Effector memory CD8-positive, alpha-beta T cell (primary cell): Measurements from ENCODE around the gene ELOVL5.

Source experiments
- ATAC-seq: fragments of 150-1000 bp; cut with Tn5 transposase; replicated peaks from 2 replicates; pipeline ENCODE4 v1.10.0; 2021; ENCODE audit warnings: mild to moderate bottlenecking, moderate library complexity
- DNase-seq, 3 experiments: peaks; one replicate each; pipeline ENCODE4 v3.0.0; 2021
- H3K27ac Mint-ChIP-seq, 2 donors: one replicate each; pipeline ENCODE4 v1.8.0; 2022; ENCODE audit warnings: mild to moderate bottlenecking in 2 of 2, mixed read lengths in 2 of 2, moderate library complexity in 2 of 2
- H3K27me3 Mint-ChIP-seq, 2 donors: one replicate each; pipeline ENCODE4 v1.8.0; 2022; ENCODE audit warnings: mixed read lengths in 2 of 2
- H3K36me3 Mint-ChIP-seq: one replicate; pipeline ENCODE4 v1.8.0; 2022; ENCODE audit warnings: mild to moderate bottlenecking, moderate library complexity, mixed read lengths; ENCODE audit not compliant: insufficient read depth
- H3K4me1 Mint-ChIP-seq, 2 donors: one replicate each; pipeline ENCODE4 v1.8.0; 2022; ENCODE audit warnings: low read depth in 2 of 2, mixed read lengths in 2 of 2
- H3K4me3 Mint-ChIP-seq, 2 donors: one replicate each; pipeline ENCODE4 v1.8.0; 2022; ENCODE audit warnings: mild to moderate bottlenecking in 2 of 2, mixed read lengths in 2 of 2, moderate library complexity in 2 of 2
- H3K9me3 Mint-ChIP-seq, 2 donors: one replicate each; pipeline ENCODE4 v1.8.0; 2022; ENCODE audit warnings: mixed read lengths in 2 of 2

Gene ELOVL5

GRCh38 chr6:53240139-53240538 lies 108.6 kb downstream of the ELOVL5 start:
- Mint-ChIP-seq H3K4me1 (peaks cover 10 to 12% of the 10 kb centered on the region in 2 donors), H3K9me3 (no peaks in the 10 kb centered on the region), H3K4me3 (no peak overlapping the region), H3K36me3 (no peaks in the 10 kb centered on the region), H3K27ac (no peak overlapping the region), H3K27me3 (no peaks in the 10 kb centered on the region)
- ATAC-seq (no peak), DNase-seq (no peak)

DNA sequence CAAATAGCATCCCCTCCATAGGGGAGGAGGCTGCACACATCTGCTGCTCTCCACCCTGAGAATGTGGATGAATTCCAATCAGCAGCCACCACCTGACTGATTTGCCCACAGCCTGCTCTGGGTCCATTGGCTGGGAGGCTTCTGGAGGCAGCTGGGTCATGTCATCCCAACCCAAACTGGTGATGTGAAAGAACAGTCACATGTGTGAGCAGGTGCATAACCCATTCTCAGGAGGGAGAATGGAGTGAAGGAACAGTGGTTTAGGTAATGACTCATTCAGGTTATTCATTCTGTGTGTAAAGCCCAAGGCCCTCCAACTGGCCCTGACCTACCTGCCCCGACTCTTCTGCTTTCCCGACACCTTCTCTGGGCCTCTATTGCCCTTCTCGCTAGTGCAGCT lies 109.2 kb downstream of the ELOVL5 start:
- DNase-seq (no peak), ATAC-seq (no peak)
- Mint-ChIP-seq H3K4me1 (peaks cover 10 to 12% of the 10 kb centered on the region in 2 donors), H3K9me3 (no peaks in the 10 kb centered on the region), H3K27me3 (no peaks in the 10 kb centered on the region), H3K27ac (no peak overlapping the region), H3K4me3 (no peak overlapping the region), H3K36me3 (no peaks in the 10 kb centered on the region)

DNA sequence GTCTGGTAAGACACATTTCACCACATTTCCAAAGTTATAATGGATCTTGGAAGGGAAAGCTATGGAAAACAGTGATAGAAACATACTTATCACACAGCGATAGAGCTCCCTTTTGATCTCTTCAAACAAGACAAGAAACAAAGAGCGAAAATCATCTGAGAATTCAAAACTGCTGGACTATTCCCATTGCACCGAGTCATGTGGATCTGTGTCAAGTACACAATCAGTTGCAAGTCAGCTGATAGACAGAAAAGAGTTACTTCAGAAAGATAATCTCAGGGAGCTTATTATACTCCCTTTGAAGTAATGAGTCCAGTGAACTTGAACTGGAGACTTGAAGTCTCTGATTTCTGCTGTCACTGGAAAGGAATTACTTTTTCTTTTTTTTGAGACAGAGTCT lies 110.4 kb downstream of the ELOVL5 start:
- Mint-ChIP-seq H3K36me3 (no peaks in the 10 kb centered on the region), H3K9me3 (no peaks in the 10 kb centered on the region), H3K4me3 (no peak overlapping the region), H3K27ac (peak overlapping the region in 1 of 2 donors; percentile 68), H3K4me1 (peaks cover 10% of the 10 kb centered on the region in 2 donors), H3K27me3 (no peaks in the 10 kb centered on the region)
- DNase-seq (no peak), ATAC-seq (no peak)

- H3K4me3 Mint-ChIP-seq, result peak overlapping the region; percentile 18 to 29
- H3K9me3 Mint-ChIP-seq, result no peaks in the 10 kb centered on the region
- H3K4me1 Mint-ChIP-seq, result peaks cover 19 to 23% of the 10 kb centered on the region in 2 donors
- peak overlapping the region; percentile 3 to 38 for H3K27ac Mint-ChIP-seq
- ATAC-seq (no peak), DNase-seq (no peak)
- no peaks in the 10 kb centered on the region for H3K36me3 Mint-ChIP-seq
- no peaks in the 10 kb centered on the region for H3K27me3 Mint-ChIP-seq
Observed at GRCh38 chr6:53236241-53236640, 112.5 kb downstream of the ELOVL5 start.

- Mint-ChIP-seq H3K9me3 (no peaks in the 10 kb centered on the region), H3K27me3 (no peaks in the 10 kb centered on the region), H3K36me3 (no peaks in the 10 kb centered on the region), H3K27ac (peak overlapping the region in 1 of 2 donors; percentile 38), H3K4me3 (peak overlapping the region in 1 of 2 donors; percentile 18), H3K4me1 (peaks cover 19 to 23% of the 10 kb centered on the region in 2 donors)
- DNase-seq (no peak), ATAC-seq (no peak)
Observed at GRCh38 chr6:53235508-53235907, 113.2 kb downstream of the ELOVL5 start.

GRCh38 chr6:53233309-53233708 lies 115.4 kb downstream of the ELOVL5 start:
- Mint-ChIP-seq H3K27me3 (no peaks in the 10 kb centered on the region), H3K4me3 (no peak overlapping the region), H3K27ac (no peak overlapping the region), H3K4me1 (peaks cover 19 to 23% of the 10 kb centered on the region in 2 donors), H3K9me3 (no peaks in the 10 kb centered on the region), H3K36me3 (no peaks in the 10 kb centered on the region)
- ATAC-seq (no peak), DNase-seq (no peak)

DNA sequence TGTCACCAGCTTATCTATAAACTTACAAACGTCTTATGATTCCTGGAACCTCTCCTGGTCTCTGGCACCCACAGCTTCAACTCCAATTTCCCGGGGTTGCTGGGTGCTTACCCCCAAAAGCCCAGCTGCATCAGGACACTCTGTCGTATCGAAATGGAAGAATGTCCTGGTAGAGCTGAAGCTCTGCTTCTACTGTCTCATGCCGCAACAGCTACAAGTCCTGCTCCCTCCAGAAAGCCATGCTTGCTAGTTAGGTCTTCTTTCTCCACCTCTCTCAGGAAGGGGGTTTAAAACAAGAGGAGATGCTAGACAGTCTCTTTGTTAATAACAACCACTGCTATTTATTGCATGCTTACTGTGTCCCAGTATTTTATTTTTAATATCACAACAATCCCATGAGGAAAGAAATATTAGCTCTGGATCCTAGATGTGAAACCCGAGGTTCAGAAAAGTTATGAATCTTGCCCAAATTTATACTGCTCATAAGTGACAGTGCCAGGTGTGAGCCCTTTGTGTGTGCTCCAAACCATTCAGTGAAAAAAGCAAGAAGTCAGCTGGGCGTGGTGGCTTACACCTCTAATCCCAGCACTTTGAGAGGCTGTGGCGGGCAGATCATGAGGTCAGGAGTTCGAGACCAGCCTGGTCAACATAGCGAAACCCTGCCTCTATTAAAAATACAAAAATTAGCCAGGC lies 117.8 kb downstream of the ELOVL5 start:
- peak overlapping the region in 1 of 2 donors; percentile 84 for H3K27ac Mint-ChIP-seq
- H3K4me1 Mint-ChIP-seq, result peaks cover 13 to 21% of the 10 kb centered on the region in 2 donors
- no peaks in the 10 kb centered on the region for H3K27me3 Mint-ChIP-seq
- H3K36me3 Mint-ChIP-seq, result no peaks in the 10 kb centered on the region
- H3K9me3 Mint-ChIP-seq, result no peaks in the 10 kb centered on the region
- no peak for DNase-seq
- peak overlapping the region; percentile 15 to 41 for H3K4me3 Mint-ChIP-seq
- ATAC-seq, result no peak

DNA sequence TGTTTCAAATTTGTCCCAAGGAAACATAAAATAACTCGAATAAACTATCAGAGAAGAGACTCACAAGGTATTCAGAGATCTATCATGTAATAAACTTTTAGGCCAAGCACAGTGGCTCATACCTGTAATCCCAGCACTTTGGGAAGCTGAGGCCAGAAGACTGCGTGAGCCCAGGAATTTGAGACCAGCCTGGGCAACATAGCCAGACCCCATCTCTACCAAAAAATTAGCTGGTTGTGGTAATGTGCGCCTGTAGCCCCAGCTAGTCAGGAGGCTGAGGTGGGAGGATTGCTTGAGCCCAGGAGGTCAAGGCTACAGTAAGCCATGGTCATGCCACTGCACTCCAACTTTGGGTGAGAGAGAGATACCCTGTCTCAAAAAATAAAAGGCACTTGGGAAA lies 120.9 kb downstream of the ELOVL5 start:
- H3K36me3 Mint-ChIP-seq, result no peaks in the 10 kb centered on the region
- H3K4me1 Mint-ChIP-seq, result peaks cover 11 to 17% of the 10 kb centered on the region in 2 donors
- H3K27ac Mint-ChIP-seq, result peak overlapping the region in 1 of 2 donors; percentile 46
- no peak overlapping the region for H3K4me3 Mint-ChIP-seq
- no peaks in the 10 kb centered on the region for H3K27me3 Mint-ChIP-seq
- no peaks in the 10 kb centered on the region for H3K9me3 Mint-ChIP-seq
- no peak for ATAC-seq
- DNase-seq, result no peak

DNA sequence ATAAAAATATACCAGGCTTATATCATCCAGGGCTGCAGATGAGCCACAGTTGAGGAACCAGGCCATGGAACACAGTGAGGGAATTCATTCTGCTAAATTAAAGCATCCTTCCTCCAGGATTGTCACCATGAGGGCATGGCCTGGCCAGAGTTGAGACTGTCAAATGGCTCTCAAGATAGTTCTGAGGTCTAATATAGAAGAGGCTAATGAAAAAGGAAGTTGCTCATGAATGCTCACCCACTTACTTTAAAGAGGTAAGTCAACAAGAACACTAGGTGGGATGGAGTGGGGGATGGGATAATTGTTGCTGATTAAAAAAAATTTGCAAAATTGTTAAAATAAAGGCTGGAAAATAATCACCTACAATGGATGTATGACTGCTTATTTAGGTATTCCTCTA lies 128.1 kb downstream of the ELOVL5 start:
- Mint-ChIP-seq H3K9me3 (no peaks in the 10 kb centered on the region), H3K4me3 (no peak overlapping the region), H3K27me3 (no peaks in the 10 kb centered on the region), H3K27ac (peak overlapping the region in 1 of 2 donors; percentile 23), H3K4me1 (no peaks in the 10 kb centered on the region), H3K36me3 (no peaks in the 10 kb centered on the region)
- ATAC-seq (no peak), DNase-seq (no peak)
